Measurements from ENCODE around the gene ZBTB18.
A peak's percentile ranks its signal among the peaks of the same experiment; 100 is the strongest.

ZBTB18 gene

DNA sequence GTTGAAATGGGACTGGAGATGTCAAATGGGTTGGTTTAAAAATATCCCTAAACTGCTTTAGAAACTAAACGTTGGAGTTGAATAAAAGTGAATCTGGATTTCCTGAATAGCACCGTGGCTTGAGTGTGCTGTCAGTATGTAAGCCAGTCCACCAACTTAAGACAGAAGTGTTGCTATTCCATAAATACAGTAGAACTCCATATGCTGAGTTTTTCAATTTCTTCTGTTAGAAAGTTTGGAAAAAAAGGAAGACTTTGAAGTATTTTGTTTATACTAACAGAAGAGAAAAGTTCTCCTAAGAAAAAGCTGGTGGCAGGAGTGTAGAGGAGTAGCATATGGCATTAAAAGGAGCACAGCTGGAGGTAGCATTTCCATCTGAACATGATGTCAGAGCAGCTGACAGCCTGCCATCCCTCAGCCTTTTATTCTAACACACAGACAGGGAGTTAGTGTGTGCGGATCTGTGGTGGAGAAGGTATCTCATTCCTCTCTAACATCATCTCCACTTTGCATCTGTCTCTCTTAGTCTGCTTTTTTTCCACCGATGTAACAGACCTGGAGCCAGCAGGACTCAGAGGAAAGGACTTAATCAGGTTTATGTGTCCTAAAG is at the start of gene ZBTB18:
Gene ZBTB18 (plus strand): TSS at position 449 of the 610 bp plus-strand sequence. CDS start 149 bp downstream, at position 598.
- TF ChIP-seq, protein P1, sequence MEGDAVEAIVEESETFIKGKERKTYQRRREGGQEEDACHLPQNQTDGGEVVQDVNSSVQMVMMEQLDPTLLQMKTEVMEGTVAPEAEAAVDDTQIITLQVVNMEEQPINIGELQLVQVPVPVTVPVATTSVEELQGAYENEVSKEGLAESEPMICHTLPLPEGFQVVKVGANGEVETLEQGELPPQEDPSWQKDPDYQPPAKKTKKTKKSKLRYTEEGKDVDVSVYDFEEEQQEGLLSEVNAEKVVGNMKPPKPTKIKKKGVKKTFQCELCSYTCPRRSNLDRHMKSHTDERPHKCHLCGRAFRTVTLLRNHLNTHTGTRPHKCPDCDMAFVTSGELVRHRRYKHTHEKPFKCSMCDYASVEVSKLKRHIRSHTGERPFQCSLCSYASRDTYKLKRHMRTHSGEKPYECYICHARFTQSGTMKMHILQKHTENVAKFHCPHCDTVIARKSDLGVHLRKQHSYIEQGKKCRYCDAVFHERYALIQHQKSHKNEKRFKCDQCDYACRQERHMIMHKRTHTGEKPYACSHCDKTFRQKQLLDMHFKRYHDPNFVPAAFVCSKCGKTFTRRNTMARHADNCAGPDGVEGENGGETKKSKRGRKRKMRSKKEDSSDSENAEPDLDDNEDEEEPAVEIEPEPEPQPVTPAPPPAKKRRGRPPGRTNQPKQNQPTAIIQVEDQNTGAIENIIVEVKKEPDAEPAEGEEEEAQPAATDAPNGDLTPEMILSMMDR (IDR thresholded peaks at IDR 0.05; ENCODE audit: low read length, missing control alignments): no peak
- DNase-seq (ENCODE audit: low read depth): peak; percentile 53
- peak within 1 kb of the TSS; percentile 82 for H3K4me3 ChIP-seq (replicated peaks; ENCODE audit: low read depth, low read length)

DNA sequence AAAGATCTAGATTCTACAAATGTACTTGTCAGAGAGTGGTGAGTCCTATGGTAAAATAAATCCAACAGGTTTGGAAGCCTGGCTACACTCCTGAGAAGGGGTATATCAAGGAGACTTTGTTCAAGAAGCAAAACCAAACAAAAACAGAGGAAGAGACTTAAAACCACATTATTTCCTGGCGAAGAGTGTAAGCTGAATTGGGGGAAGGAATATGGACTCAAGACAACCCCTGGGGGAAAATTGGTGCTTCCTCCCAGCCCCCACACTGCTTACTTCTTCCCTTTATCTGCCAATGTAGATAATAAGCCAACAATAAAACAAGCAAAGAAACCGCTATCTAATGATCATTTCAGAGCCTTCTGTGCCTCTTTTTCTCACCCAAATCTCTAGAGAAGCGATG is 48.4 kb upstream of the ZBTB18 start:
- TF ChIP-seq, protein P1 (IDR thresholded peaks at IDR 0.05; ENCODE audit: low read length, missing control alignments): no peak
- H3K4me3 ChIP-seq (replicated peaks; ENCODE audit: low read depth, low read length): no peak overlapping the region
- DNase-seq (ENCODE audit: low read depth): no peak

DNA sequence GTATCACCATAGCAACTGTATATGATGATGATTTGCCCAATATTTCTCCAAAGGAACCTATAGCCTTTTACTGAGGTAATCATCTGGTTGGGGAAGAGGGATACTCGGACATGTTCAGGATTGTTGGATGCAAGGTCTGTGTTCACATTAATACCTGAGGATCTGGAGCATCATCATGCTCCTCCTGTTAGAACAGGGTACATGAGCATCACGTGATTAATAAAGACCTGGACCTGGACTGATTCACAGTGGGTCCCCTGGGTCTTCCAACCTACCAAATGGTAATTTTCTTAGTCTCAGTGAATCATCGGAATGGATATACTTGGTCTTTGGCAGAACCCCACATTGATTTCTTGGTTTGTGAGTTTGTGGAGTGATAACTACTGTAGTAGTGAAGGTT is 45.6 kb upstream of the ZBTB18 start:
- H3K4me3 ChIP-seq (replicated peaks; ENCODE audit: low read depth, low read length): no peak overlapping the region
- TF ChIP-seq, protein P1 (IDR thresholded peaks at IDR 0.05; ENCODE audit: low read length, missing control alignments): no peak
- DNase-seq (ENCODE audit: low read depth): no peak

DNA sequence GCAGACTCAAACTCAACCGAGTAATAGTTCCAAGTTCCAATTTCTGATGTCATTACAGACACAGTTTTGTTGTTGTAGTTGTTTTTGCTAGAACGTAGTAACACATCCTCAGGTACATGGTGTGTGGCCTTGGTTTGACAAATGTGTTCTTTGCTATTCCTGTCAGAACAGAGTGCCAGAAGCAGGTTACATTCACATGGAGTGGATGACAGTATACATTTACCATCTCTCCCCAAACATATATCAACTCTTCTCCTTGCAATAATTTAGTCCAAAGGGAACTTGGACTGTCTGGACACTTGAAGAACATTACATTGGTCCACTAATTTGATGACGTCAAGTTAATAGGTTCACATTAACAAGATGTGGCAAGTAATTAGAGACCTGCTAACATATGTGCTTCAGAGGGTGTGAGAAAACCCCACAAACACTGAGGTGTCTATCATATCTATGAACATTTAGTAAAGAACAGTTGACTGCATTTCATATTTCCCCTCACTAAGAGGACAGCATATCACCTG is 44.6 kb upstream of the ZBTB18 start:
- no peak for DNase-seq (ENCODE audit: low read depth)
- no peak overlapping the region for H3K4me3 ChIP-seq (replicated peaks; ENCODE audit: low read depth, low read length)
- TF ChIP-seq, protein P1 (IDR thresholded peaks at IDR 0.05; ENCODE audit: low read length, missing control alignments): no peak

DNA sequence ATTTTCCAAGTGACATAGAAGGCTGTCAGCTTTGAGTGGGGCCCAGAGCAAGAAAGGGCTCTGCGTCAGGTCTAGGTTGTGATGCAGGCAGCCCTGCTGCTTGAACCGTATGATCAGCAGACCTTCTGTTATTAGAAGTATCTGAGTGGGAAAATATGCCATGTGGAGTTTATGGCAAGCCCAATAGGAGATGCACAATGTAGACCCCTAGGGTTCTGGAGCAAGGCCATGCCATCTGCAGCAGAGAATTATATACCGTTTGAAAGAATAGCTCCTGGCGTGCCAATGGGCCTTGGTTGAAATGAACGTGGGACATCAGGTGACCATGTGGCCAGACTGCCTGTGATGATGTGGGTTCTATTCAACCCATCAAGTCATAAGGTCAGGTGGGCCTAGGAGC is 44.1 kb upstream of the ZBTB18 start:
- no peak overlapping the region for H3K4me3 ChIP-seq (replicated peaks; ENCODE audit: low read depth, low read length)
- DNase-seq (ENCODE audit: low read depth): no peak
- TF ChIP-seq, protein P1 (IDR thresholded peaks at IDR 0.05; ENCODE audit: low read length, missing control alignments): no peak

DNA sequence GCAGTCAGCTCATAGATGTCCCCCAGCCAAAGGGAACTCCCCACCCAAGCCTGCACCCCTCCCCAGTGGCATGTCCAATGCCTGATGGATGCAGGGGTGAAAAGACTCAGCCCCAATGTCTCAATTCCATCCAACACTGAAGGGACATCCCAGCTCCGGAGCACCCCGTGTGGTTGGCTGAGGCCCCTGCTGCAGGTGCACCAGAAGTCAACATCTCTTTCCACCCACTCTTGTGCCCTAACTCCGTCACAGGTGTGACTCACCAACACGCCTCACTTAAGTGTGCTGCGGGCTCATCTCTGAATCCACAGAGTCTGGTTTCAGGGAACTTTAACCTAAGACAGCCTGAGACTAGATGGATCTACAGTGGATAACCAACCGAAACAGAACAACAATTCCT is 40.9 kb upstream of the ZBTB18 start:
- H3K4me3 ChIP-seq (replicated peaks; ENCODE audit: low read depth, low read length): no peak overlapping the region
- TF ChIP-seq, protein P1 (IDR thresholded peaks at IDR 0.05; ENCODE audit: low read length, missing control alignments): no peak
- DNase-seq (ENCODE audit: low read depth): no peak

DNA sequence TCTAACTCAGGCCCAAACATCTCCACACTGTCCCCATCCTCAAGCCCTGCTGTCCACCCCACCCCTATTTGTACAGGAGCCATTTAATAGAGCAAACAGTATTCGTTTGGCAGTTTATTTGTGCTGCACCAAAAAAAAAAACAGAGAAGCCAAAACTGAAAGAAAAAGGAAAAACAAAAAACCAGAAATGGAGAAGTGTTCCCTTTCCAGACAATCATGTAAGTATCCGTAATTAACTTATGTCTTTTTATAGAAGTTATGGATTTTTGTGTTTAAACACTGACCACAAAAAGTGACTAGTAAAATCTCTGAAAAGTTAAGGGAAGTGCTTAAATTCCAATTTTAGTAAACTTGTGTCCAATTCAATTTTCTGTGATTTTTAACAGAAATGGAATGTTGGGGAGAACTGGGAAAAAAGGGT is 40.4 kb upstream of the ZBTB18 start:
- H3K4me3 ChIP-seq (replicated peaks; ENCODE audit: low read depth, low read length): no peak overlapping the region
- no peak for DNase-seq (ENCODE audit: low read depth)
- TF ChIP-seq, protein P1 (IDR thresholded peaks at IDR 0.05; ENCODE audit: low read length, missing control alignments): no peak

All from fibroblast of pulmonary artery (primary cell).